Astrocyte of the spinal cord (primary cell): ENCODE data around the gene PIGC.

Experiments
- DNase-seq: peaks from one replicate; pipeline ENCODE4 v3.0.0; 2011; ENCODE audit warnings: low read depth, low spot score
- H3K4me3 ChIP-seq: 2 replicates; pipeline ENCODE4 v1.5.1; 2011; ENCODE audit warnings: low read depth, mild to moderate bottlenecking, low read length, moderate library complexity
- in situ Hi-C: cut with HindIII; loops from 2 replicates; pipeline ENCODE4 v1.10.0; 2017; ENCODE audit warnings: low sequenced_read_pairs
- TF ChIP-seq, protein P1 (sequence below): IDR thresholded peaks from 2 replicates; pipeline ENCODE4 v1.5.1; 2012; ENCODE audit warnings: low read depth, mild to moderate bottlenecking, low read length, inconsistent platforms

PIGC gene

GRCh38 chr1:172460177-172460576 lies 16.3 kb upstream of the PIGC start:
- no peak overlapping the region for H3K4me3 ChIP-seq
- TF ChIP-seq, protein P1, sequence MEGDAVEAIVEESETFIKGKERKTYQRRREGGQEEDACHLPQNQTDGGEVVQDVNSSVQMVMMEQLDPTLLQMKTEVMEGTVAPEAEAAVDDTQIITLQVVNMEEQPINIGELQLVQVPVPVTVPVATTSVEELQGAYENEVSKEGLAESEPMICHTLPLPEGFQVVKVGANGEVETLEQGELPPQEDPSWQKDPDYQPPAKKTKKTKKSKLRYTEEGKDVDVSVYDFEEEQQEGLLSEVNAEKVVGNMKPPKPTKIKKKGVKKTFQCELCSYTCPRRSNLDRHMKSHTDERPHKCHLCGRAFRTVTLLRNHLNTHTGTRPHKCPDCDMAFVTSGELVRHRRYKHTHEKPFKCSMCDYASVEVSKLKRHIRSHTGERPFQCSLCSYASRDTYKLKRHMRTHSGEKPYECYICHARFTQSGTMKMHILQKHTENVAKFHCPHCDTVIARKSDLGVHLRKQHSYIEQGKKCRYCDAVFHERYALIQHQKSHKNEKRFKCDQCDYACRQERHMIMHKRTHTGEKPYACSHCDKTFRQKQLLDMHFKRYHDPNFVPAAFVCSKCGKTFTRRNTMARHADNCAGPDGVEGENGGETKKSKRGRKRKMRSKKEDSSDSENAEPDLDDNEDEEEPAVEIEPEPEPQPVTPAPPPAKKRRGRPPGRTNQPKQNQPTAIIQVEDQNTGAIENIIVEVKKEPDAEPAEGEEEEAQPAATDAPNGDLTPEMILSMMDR = no peak
- in situ Hi-C loops = no loop called here
- no peak for DNase-seq

GRCh38 chr1:172457479-172458130 lies 13.7 kb upstream of the PIGC start:
- H3K4me3 ChIP-seq = no peak overlapping the region
- DNase-seq = no peak
- in situ Hi-C loops = no loop called here
- TF ChIP-seq, protein P1 = no peak

- DNase-seq = no peak
- in situ Hi-C loops = no loop called here
- H3K4me3 ChIP-seq = no peak overlapping the region
- TF ChIP-seq, protein P1 = no peak
Observed at GRCh38 chr1:172456344-172456769, 12.5 kb upstream of the PIGC start.

- H3K4me3 ChIP-seq = no peak overlapping the region
- no peak for DNase-seq
- in situ Hi-C loops = no loop called here
- TF ChIP-seq, protein P1 = no peak
Observed at GRCh38 chr1:172455451-172455850, 11.6 kb upstream of the PIGC start.

DNA sequence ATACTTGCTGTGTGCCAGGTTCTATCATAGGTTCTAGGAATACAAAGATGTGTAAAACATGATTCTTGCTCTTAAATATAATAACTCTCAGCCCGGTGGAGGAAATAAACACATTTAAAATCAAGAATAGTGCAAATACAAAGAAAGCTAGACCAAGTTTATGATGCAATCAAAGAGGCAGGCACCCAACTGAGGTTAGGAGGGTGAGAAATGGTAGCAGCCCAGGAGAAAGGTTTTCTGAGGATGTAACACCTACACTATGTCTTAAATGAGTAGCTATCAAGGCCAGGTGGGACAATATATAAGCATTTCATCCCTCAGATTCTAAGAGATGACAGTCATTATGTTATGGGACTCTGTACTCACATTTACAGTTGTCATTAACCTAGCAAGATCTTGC lies 9.7 kb upstream of the PIGC start:
- in situ Hi-C loops = no loop called here
- no peak overlapping the region for H3K4me3 ChIP-seq
- DNase-seq = no peak
- TF ChIP-seq, protein P1 = no peak

- TF ChIP-seq, protein P1 = no peak
- in situ Hi-C loops = no loop called here
- no peak for DNase-seq
- H3K4me3 ChIP-seq = no peak overlapping the region
Observed at GRCh38 chr1:172453153-172453545, 9.3 kb upstream of the PIGC start.
